GM18909 (cell line): ENCODE measurements around the gene BUB1B.
"Not testable (repeated sequence)": the region's sequence is repeated elsewhere in the genome, so short reads cannot be mapped to it uniquely, and the experiment has no call there.

Experiments
- ATAC-seq: cut with Tn5 transposase; IDR thresholded peaks from one replicate; pipeline ENCODE4 v1.9.1; 2021; ENCODE audit warnings: mild to moderate bottlenecking; ENCODE audit not compliant: unreplicated experiment, poor library complexity

Gene BUB1B

GRCh38 chr15:40167374-40167773, 6.5 kb downstream of the BUB1B start:
- not testable (repeated sequence) for ATAC-seq

- ATAC-seq = no peak
These were observed 14.3 kb downstream of the BUB1B start for GRCh38 chr15:40175160-40175559.

- ATAC-seq = no peak
These were observed 21.6 kb downstream of the BUB1B start for GRCh38 chr15:40182358-40183029.

- ATAC-seq = no peak
These were observed 23.0 kb downstream of the BUB1B start for GRCh38 chr15:40183636-40184463.

- no peak for ATAC-seq
These were observed 29.7 kb downstream of the BUB1B start for GRCh38 chr15:40190591-40190990.

- no peak for ATAC-seq
These were observed 32.1 kb downstream of the BUB1B start for GRCh38 chr15:40192942-40193341.

GRCh38 chr15:40197434-40197833, 36.6 kb downstream of the BUB1B start:
- ATAC-seq = no peak

GRCh38 chr15:40198355-40199085, 37.7 kb downstream of the BUB1B start:
- no peak for ATAC-seq

GRCh38 chr15:40204100-40204499, 43.2 kb downstream of the BUB1B start:
- ATAC-seq = no peak

GRCh38 chr15:40217166-40217824, 56.4 kb downstream of the BUB1B start:
- ATAC-seq = no peak

GRCh38 chr15:40219801-40220200, 58.9 kb downstream of the BUB1B start:
- ATAC-seq = no peak

GRCh38 chr15:40222131-40222530, 61.3 kb downstream of the BUB1B start:
- ATAC-seq = no peak

GRCh38 chr15:40226736-40227135, 65.9 kb downstream of the BUB1B start:
- ATAC-seq = no peak

- no peak for ATAC-seq
These were observed 68.4 kb downstream of the BUB1B start for GRCh38 chr15:40229316-40229715.

GRCh38 chr15:40229956-40230355, 69.1 kb downstream of the BUB1B start:
- no peak for ATAC-seq

- no peak for ATAC-seq
These were observed 71.8 kb downstream of the BUB1B start for GRCh38 chr15:40232625-40233070.

- ATAC-seq = no peak
These were observed 73.1 kb downstream of the BUB1B start for GRCh38 chr15:40233727-40234577.

- no peak for ATAC-seq
These were observed 73.9 kb downstream of the BUB1B start for GRCh38 chr15:40234783-40235182.

- no peak for ATAC-seq
These were observed 74.5 kb downstream of the BUB1B start for GRCh38 chr15:40235201-40235885.
